ENCODE results near the gene CDC7. TPM values are rescaled to one million over a fixed set of nuclear protein-coding genes. Genes with fewer than 3 reads are reported as not detected.

CDC7 gene
- polyA plus RNA-seq, 1 of the 3 experiments (the other 2 are of a cell fraction), result 2.6 TPM

DNA sequence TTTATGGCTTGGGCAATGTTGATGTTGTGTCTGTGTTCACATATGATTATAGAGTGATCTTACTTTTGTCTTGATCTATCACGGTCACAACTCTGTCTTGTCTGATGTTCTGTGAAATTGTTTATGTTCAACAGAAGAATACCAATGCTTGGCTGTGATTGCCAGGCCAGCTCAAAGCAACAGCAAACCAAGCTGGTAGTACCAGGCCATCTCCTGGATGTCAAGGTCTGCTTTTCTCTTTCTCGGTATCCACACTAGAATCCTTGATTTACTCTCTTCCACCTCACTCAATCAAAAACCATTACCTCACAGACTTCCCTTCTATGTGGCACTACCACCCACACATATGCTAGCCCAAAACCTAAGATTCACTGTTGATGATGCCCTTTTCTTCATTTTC, 1.3 kb upstream of the CDC7 start:
- Histone ChIP-seq H3K4me1 (ENCODE audit: control insufficient read depth in 1 of 2, insufficient read depth in 2 of 2, low read depth in 1 of 2, low read length in 1 of 2) (peaks cover 0 to 3% of the 10 kb centered on the region in 2 experiments; a peak in 2 of 4 replicates), H3K9me2 (no peaks in the 10 kb centered on the region), H3K36me3 (replicated peaks in 1 of 2; ENCODE audit: control insufficient read depth in 1 of 2, insufficient read depth in 2 of 2, low read length in 1 of 2) (no peaks in the 10 kb centered on the region), H2AFZ (ENCODE audit: low read depth) (no peak overlapping the region), H3K27ac (ENCODE audit: low read depth in 2 of 2, low read length in 1 of 2) (no peak overlapping the region), H3K4me2 (no peak overlapping the region), H3F3A (replicated peaks; ENCODE audit: insufficient read depth) (peaks cover 11% of the 10 kb centered on the region), H4K20me1 (ENCODE audit: insufficient read depth) (no peaks in the 10 kb centered on the region), H3K9ac (no peak overlapping the region), H3K4me3 (ENCODE audit: low read depth in 2 of 2, low read length in 1 of 2) (no peak overlapping the region), H3K9me3 (no peaks in the 10 kb centered on the region), H3K79me2 (ENCODE audit: insufficient read depth) (peaks cover 13% of the 10 kb centered on the region), H3K27me3 (ENCODE audit: insufficient read depth) (no peaks in the 10 kb centered on the region)
- no peak for DNase-seq
- ChIA-PET CTCF (interaction anchor here (0.7 to 1.2 kb wide), 3 partner anchors 13 to 219 kb away, joined by 3 read pairs; no protein-coding TSS in a partner anchor), POLR2A (no interaction called here)
- 95% methylated on average over 2 of the region's 2 CpGs for WGBS (ENCODE audit: low lambda C conversion rate)
- TF ChIP-seq NFIC (IDR thresholded peaks at IDR 0.05; ENCODE audit: borderline replicate concordance) (no peak), GATA2 (CRISPR knock-in tag; IDR thresholded peaks at IDR 0.05) (no peak), POLR2AphosphoS5 (IDR thresholded peaks at IDR 0.05; ENCODE audit: low read depth, low read length) (no peak), SIN3A (IDR thresholded peaks at IDR 0.05; ENCODE audit: borderline replicate concordance, low read depth, low read length) (no peak), FOXJ3 (CRISPR knock-in tag; IDR thresholded peaks at IDR 0.05) (no peak)
- TF ChIP-seq, protein P1, sequence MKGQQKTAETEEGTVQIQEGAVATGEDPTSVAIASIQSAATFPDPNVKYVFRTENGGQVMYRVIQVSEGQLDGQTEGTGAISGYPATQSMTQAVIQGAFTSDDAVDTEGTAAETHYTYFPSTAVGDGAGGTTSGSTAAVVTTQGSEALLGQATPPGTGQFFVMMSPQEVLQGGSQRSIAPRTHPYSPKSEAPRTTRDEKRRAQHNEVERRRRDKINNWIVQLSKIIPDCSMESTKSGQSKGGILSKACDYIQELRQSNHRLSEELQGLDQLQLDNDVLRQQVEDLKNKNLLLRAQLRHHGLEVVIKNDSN (IDR thresholded peaks at IDR 0.05; ENCODE audit: borderline replicate concordance, low read depth), result no peak
- TF ChIP-seq, protein P2, sequence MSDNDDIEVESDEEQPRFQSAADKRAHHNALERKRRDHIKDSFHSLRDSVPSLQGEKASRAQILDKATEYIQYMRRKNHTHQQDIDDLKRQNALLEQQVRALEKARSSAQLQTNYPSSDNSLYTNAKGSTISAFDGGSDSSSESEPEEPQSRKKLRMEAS (IDR thresholded peaks at IDR 0.05; ENCODE audit: low read depth), result no peak

DNA sequence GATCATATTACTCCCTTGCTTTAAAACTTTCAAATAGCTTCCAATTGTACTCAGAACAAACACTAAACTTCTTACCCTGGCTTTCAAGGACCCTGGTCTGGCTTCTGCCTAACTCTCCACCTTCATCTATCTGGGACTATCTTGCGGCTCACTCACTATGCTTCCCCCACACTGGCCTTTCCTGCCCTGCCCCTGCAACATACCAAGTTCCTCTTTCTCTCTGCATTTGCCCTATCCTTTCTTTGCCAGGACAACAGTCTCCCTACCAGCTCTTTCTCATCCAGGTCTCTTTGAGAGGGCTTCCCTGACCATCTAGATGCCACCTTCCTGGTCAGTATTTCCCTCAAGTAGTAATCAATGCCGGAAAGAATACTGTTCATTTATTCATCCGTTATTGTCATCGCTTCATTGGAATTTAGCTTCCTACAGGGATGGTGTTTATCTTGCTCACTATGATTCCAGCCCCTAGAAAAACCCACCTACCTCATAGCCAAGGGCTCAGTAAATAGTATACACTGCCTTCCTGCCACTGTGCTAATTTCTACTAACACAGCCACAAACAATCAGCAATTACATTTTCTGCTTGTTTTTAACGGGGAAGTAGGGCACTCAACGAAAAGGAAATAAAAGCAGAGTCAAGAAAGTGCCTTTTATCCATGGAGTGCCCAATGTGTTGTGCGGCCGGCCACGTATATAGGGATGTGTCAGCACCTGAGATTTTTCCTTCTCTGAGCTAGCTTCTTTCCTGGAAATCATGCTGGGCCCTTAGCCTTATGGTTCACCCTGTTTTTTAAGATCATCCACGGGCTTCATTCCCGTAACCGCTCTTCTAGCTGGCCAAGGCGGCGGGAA, 521 bp upstream of the CDC7 start:
- TF ChIP-seq EZH2phosphoT487 (IDR thresholded peaks at IDR 0.05; ENCODE audit: borderline replicate concordance, low read depth), result no peak
- TF ChIP-seq SMC3 (IDR thresholded peaks at IDR 0.05; ENCODE audit: low read depth, low read length), result no peak
- TF ChIP-seq MXI1 (IDR thresholded peaks at IDR 0.05; ENCODE audit: low read depth, low read length), result no peak
- TF ChIP-seq GABPA (IDR thresholded peaks at IDR 0.05; ENCODE audit: low read depth), result no peak
- TF ChIP-seq, protein P1 (IDR thresholded peaks at IDR 0.05; ENCODE audit: borderline replicate concordance, low read depth), result no peak
- no peak for TF ChIP-seq GATA2 (CRISPR knock-in tag; IDR thresholded peaks at IDR 0.05)
- TF ChIP-seq, protein P3, sequence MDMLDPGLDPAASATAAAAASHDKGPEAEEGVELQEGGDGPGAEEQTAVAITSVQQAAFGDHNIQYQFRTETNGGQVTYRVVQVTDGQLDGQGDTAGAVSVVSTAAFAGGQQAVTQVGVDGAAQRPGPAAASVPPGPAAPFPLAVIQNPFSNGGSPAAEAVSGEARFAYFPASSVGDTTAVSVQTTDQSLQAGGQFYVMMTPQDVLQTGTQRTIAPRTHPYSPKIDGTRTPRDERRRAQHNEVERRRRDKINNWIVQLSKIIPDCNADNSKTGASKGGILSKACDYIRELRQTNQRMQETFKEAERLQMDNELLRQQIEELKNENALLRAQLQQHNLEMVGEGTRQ (IDR thresholded peaks at IDR 0.05; ENCODE audit: borderline replicate concordance, low read depth, low read length), result no peak
- TF ChIP-seq, protein P2 (IDR thresholded peaks at IDR 0.05; ENCODE audit: low read depth), result no peak
- TF ChIP-seq FOXJ3 (CRISPR knock-in tag; IDR thresholded peaks at IDR 0.05), result no peak
- no peak for TF ChIP-seq RAD21 (IDR thresholded peaks at IDR 0.05; ENCODE audit: low read length)
- no peak for TF ChIP-seq NRF1 (IDR thresholded peaks at IDR 0.05; ENCODE audit: low read depth, low read length)

More for the DNA sequence above, 521 bp upstream of the CDC7 start:
- CTCF ChIA-PET, result interaction anchor here (0.8 to 4.3 kb wide), 7 partner anchors 8 to 334 kb away, joined by 3 to 37 read pairs (median 3); no protein-coding TSS in a partner anchor
- peak overlapping the region; percentile 85 for H2AFZ ChIP-seq (ENCODE audit: low read depth)
- POLR2A ChIA-PET, result interaction anchor here (0.9 kb wide), 1 partner anchor 95 kb away, joined by 3 read pairs; the partner anchor contains the start of gene HFM1
- H3K9ac ChIP-seq, result peak overlapping the region; percentile 75
- H3F3A ChIP-seq (replicated peaks; ENCODE audit: insufficient read depth), result peaks cover 11% of the 10 kb centered on the region
- no peaks in the 10 kb centered on the region for H3K36me3 ChIP-seq (replicated peaks in 1 of 2; ENCODE audit: control insufficient read depth in 1 of 2, insufficient read depth in 2 of 2, low read length in 1 of 2)
- peaks cover 0 to 3% of the 10 kb centered on the region in 2 experiments; a peak in 2 of 4 replicates for H3K4me1 ChIP-seq (ENCODE audit: control insufficient read depth in 1 of 2, insufficient read depth in 2 of 2, low read depth in 1 of 2, low read length in 1 of 2)
- peaks cover 13% of the 10 kb centered on the region for H3K79me2 ChIP-seq (ENCODE audit: insufficient read depth)
- H3K4me2 ChIP-seq, result peak overlapping the region; percentile 79
- WGBS (ENCODE audit: low lambda C conversion rate), result 25% methylated on average over 14 of the region's 14 CpGs
- no peaks in the 10 kb centered on the region for H3K9me3 ChIP-seq
- no peaks in the 10 kb centered on the region for H4K20me1 ChIP-seq (ENCODE audit: insufficient read depth)
- peak overlapping the region; percentile 78 to 83 for H3K4me3 ChIP-seq (ENCODE audit: low read depth in 2 of 2, low read length in 1 of 2)
- peak; percentile 3 for DNase-seq
- H3K27ac ChIP-seq (ENCODE audit: low read depth in 2 of 2, low read length in 1 of 2), result peak overlapping the region in 1 of 2 experiments; percentile 96; a peak in 2 of 4 replicates
- no peaks in the 10 kb centered on the region for H3K9me2 ChIP-seq
- no peaks in the 10 kb centered on the region for H3K27me3 ChIP-seq (ENCODE audit: insufficient read depth)

Measured in SK-N-SH (cell line).